ENCODE data around the gene GRB10.

DNA sequence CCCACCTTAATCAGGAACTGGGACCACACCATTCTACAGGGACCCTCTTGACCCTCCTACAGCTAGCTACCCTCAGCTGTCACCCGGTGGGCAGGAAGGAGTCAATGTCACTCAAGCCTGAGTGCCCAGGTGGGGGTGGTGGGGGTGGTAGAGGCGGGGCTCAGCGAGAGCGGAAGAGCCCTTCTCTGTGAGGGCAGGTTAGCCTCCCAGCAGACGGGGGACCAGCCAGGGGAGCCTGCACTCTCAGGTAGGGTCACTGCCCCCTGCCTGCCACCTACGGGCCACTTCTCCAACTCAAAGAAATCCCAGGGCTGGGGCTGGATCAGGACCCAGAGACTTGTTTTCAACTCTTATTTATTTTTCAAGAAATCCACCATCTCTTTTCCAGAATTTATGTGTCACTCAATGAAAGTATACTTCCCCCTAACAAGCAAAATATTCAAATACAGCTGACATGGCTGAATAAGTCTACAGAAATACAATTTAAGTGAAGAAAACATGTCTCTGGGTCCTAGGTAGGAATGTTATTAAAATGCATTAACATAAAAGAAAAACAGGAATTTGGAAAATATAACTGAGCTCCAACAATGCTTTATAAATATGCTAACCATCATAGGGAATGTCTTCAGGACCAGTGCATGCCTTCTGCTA lies 154.1 kb downstream of the GRB10 start:
- no peak for TF ChIP-seq POLR2A (IDR thresholded peaks at IDR 0.05; ENCODE audit: low read length)
- no peak for TF ChIP-seq GATA1 (IDR thresholded peaks at IDR 0.05; ENCODE audit: low read depth, low read length)

All from erythroblast (primary cell).